Duodenal mucosa (tissue), 2 donors: ENCODE results near the gene SLC6A12.
A peak's percentile ranks its signal among the peaks of the same experiment; 100 is the strongest.

Experiments
- H3K27ac ChIP-seq: one replicate; pipeline ENCODE4 v1.7.0; 2013; ENCODE audit warnings: low read depth, low read length
- H3K27me3 ChIP-seq, 2 donors: one replicate each; pipeline ENCODE4 v1.7.0; 2013; ENCODE audit warnings: low read length in 2 of 2, control low read depth in 1 of 2; ENCODE audit not compliant: insufficient read depth in 2 of 2, control insufficient read depth in 1 of 2
- H3K36me3 ChIP-seq, 2 donors: one replicate each; pipeline ENCODE4 v1.7.0; 2013; ENCODE audit warnings: low read length in 2 of 2, control low read depth in 1 of 2; ENCODE audit not compliant: insufficient read depth in 2 of 2, control insufficient read depth in 1 of 2
- H3K4me1 ChIP-seq, 2 donors: one replicate each; pipeline ENCODE4 v1.7.0; 2013; ENCODE audit warnings: low read length in 2 of 2, control low read depth in 1 of 2; ENCODE audit not compliant: insufficient read depth in 2 of 2, control insufficient read depth in 1 of 2
- H3K4me3 ChIP-seq, 2 donors: one replicate each; pipeline ENCODE4 v1.7.0; 2013; ENCODE audit warnings: low read length in 2 of 2, low read depth in 1 of 2
- H3K9ac ChIP-seq, 2 donors: one replicate each; pipeline ENCODE4 v1.7.0; 2013; ENCODE audit warnings: low read length in 2 of 2, low read depth in 1 of 2
- H3K9me3 ChIP-seq, 2 donors: one replicate each; pipeline ENCODE4 v1.7.0; 2013; ENCODE audit warnings: low read length in 2 of 2, control low read depth in 1 of 2; ENCODE audit not compliant: control insufficient read depth in 1 of 2

The SLC6A12 gene

GRCh38 chr12:209246-209645 lies 4.7 kb downstream of the SLC6A12 start:
- Histone ChIP-seq H3K9me3 (no peaks in the 10 kb centered on the region), H3K36me3 (no peaks in the 10 kb centered on the region), H3K9ac (no peak overlapping the region), H3K27me3 (peaks cover 2 to 10% of the 10 kb centered on the region in 2 donors), H3K4me1 (peaks cover 25 to 37% of the 10 kb centered on the region in 2 donors), H3K4me3 (no peak overlapping the region), H3K27ac (no peak overlapping the region)

GRCh38 chr12:208813-209212 lies 5.1 kb downstream of the SLC6A12 start:
- Histone ChIP-seq H3K4me3 (no peak overlapping the region), H3K27ac (no peak overlapping the region), H3K27me3 (peaks cover 6 to 15% of the 10 kb centered on the region in 2 donors), H3K4me1 (peaks cover 28 to 33% of the 10 kb centered on the region in 2 donors), H3K9me3 (no peaks in the 10 kb centered on the region), H3K9ac (no peak overlapping the region), H3K36me3 (no peaks in the 10 kb centered on the region)

DNA sequence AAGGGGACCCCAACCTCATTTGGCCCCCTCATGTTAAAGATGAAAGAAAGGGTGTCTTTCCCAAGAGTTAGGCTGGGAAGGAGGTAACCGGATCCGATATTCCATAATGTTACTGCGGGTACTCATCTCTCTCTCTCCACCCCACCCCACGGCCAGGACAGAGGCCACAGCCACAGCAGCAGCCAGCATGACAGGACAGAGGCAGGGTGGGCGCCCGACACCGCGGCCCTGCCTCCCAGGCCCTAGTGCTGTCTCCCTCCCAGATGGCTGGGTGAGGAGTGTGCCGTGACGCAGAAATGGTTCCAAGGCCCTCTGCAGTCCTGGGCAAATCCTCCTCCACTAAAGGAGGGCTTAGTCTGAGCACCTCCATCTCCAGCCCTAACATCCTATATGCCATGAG lies 6.2 kb downstream of the SLC6A12 start:
- Histone ChIP-seq H3K4me3 (no peak overlapping the region), H3K27me3 (peaks cover 7 to 13% of the 10 kb centered on the region in 2 donors), H3K36me3 (no peaks in the 10 kb centered on the region), H3K27ac (no peak overlapping the region), H3K4me1 (peaks cover 18 to 23% of the 10 kb centered on the region in 2 donors), H3K9ac (no peak overlapping the region), H3K9me3 (no peaks in the 10 kb centered on the region)

GRCh38 chr12:206746-207440 lies 7.1 kb downstream of the SLC6A12 start:
- H3K27me3 ChIP-seq = peaks cover 12 to 17% of the 10 kb centered on the region in 2 donors
- H3K4me3 ChIP-seq = no peak overlapping the region
- H3K9me3 ChIP-seq = no peaks in the 10 kb centered on the region
- no peak overlapping the region for H3K9ac ChIP-seq
- no peaks in the 10 kb centered on the region for H3K36me3 ChIP-seq
- H3K4me1 ChIP-seq = peaks cover 12 to 14% of the 10 kb centered on the region in 2 donors
- no peak overlapping the region for H3K27ac ChIP-seq

- H3K9me3 ChIP-seq = no peaks in the 10 kb centered on the region
- peaks cover 0 to 5% of the 10 kb centered on the region in 2 donors for H3K4me1 ChIP-seq
- H3K36me3 ChIP-seq = no peaks in the 10 kb centered on the region
- peaks cover 20 to 24% of the 10 kb centered on the region in 2 donors for H3K27me3 ChIP-seq
- no peak overlapping the region for H3K27ac ChIP-seq
- no peak overlapping the region for H3K9ac ChIP-seq
- no peak overlapping the region for H3K4me3 ChIP-seq
Observed at GRCh38 chr12:205026-205425, 8.9 kb downstream of the SLC6A12 start.

DNA sequence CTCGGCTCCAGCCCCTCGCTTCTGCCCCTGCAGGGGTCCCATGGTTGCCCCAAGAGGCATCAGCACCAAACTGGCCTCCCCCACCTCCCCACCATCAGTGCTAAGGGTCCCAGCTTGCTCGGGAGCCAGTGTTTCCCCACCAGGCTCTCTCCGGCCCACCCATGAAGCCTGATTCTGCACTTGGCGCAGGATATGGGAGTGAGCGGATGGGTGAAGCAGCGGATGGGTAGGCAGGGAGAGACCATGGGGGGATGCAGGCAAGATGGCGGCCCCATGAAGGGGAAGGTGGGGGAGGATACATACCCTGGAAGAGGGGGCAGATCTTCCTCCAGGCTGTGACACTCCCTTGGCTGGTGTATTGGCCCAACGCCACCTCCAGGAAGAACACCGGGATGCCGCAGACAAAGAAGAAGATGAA lies 9.7 kb downstream of the SLC6A12 start:
- Histone ChIP-seq H3K9me3 (no peaks in the 10 kb centered on the region), H3K4me3 (peak overlapping the region; percentile 29 to 53), H3K4me1 (peaks cover 0 to 5% of the 10 kb centered on the region in 2 donors), H3K27ac (no peak overlapping the region), H3K9ac (no peak overlapping the region), H3K27me3 (peaks cover 20 to 26% of the 10 kb centered on the region in 2 donors), H3K36me3 (no peaks in the 10 kb centered on the region)

- no peak overlapping the region for H3K27ac ChIP-seq
- H3K9ac ChIP-seq = no peak overlapping the region
- peaks cover 20 to 26% of the 10 kb centered on the region in 2 donors for H3K27me3 ChIP-seq
Observed at GRCh38 chr12:203462-204260, 10.3 kb downstream of the SLC6A12 start.

GRCh38 chr12:203074-203461 lies 10.9 kb downstream of the SLC6A12 start:
- no peak overlapping the region for H3K27ac ChIP-seq
- no peaks in the 10 kb centered on the region for H3K9me3 ChIP-seq
- H3K9ac ChIP-seq = no peak overlapping the region
- no peak overlapping the region for H3K4me3 ChIP-seq
- no peaks in the 10 kb centered on the region for H3K36me3 ChIP-seq
- H3K27me3 ChIP-seq = peaks cover 20 to 26% of the 10 kb centered on the region in 2 donors
- peaks cover 0 to 5% of the 10 kb centered on the region in 2 donors for H3K4me1 ChIP-seq

More at GRCh38 chr12:203462-204260, 10.3 kb downstream of the SLC6A12 start:
- Histone ChIP-seq H3K36me3 (no peaks in the 10 kb centered on the region), H3K4me1 (peaks cover 0 to 5% of the 10 kb centered on the region in 2 donors), H3K4me3 (peak overlapping the region; percentile 29 to 53), H3K9me3 (no peaks in the 10 kb centered on the region)

DNA sequence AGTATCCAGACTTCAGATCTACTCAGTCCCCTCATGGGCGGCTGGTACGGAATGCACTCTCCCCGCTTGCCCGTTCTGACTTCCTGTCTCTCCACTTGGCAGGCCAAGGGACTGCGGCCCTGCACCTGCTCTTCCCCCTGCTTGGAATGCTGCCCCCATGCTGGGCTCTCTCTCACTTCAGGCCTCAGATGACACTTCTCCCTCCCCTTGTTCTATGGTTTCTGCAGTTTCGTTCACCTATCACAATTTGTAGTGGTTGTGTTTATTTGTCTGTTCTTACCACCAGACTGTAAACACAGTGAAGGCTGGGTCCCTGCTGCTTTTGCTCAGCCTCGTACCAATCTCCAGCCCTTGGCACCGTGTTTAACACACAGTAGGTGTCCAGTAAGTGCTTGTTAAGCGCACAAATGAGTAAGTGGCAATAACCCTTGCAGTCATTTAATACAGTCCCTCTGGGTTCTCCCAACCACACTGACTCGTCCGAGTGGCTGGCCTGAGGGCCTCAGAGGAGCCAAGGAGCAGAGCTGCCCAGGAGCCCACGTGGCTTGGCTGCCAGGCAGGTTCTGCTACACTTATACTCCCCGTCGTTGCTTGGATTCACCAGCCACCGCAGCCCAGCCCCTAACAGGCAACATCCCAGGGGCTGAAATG lies 11.8 kb downstream of the SLC6A12 start:
- no peak overlapping the region for H3K27ac ChIP-seq
- peaks cover 0 to 5% of the 10 kb centered on the region in 2 donors for H3K4me1 ChIP-seq
- no peak overlapping the region for H3K9ac ChIP-seq
- no peaks in the 10 kb centered on the region for H3K9me3 ChIP-seq
- H3K36me3 ChIP-seq = no peaks in the 10 kb centered on the region
- peaks cover 20 to 26% of the 10 kb centered on the region in 2 donors for H3K27me3 ChIP-seq
- no peak overlapping the region for H3K4me3 ChIP-seq

DNA sequence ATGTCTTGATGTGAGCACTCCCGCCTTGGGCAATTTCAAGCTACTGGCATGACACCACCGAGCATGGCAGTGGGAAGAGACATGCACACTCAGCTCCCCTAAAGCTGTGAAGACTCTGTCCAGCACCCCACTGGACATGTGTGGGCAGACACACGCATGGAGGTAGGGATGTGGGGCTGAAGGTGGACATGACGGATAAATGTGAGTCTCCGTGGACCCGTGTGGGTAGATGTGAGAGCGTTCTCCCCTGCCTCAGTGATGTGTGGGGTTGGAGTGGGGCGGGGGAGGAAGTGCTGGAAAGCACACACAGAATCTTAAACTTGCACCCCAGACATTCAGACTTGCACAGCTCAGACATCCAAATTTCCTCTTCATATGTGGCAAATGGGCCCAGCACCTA lies 12.6 kb downstream of the SLC6A12 start:
- Histone ChIP-seq H3K9ac (no peak overlapping the region), H3K4me1 (peaks cover 0 to 5% of the 10 kb centered on the region in 2 donors), H3K4me3 (no peak overlapping the region), H3K9me3 (no peaks in the 10 kb centered on the region), H3K27me3 (peaks cover 20 to 26% of the 10 kb centered on the region in 2 donors), H3K36me3 (no peaks in the 10 kb centered on the region), H3K27ac (no peak overlapping the region)
